Body of pancreas (tissue), 4 donors: ENCODE results near the gene MBP. TPM values are rescaled to one million over a fixed set of nuclear protein-coding genes. Genes with fewer than 3 reads are reported as not detected.

Experiments used
- ATAC-seq: fragments of 150-250 bp; one replicate; pipeline ENCODE4 v1.9.1; 2016
- DNase-seq, 4 donors: peaks; one replicate each; pipeline ENCODE4 v3.0.0-alpha.2; 2019
- H3K27ac ChIP-seq, 4 donors: fragments of 200-600 bp; sonication (generic); 1 replicate in 3 of 4; 2 replicates in 1 of 4; pipeline versions ENCODE4 v1.5.1 to v1.6.1; 2016 to 2019; ENCODE audit warnings: mild to moderate bottlenecking in 1 of 4, mixed read lengths in 1 of 4, moderate library complexity in 1 of 4
- H3K27me3 ChIP-seq, 2 donors: fragments of 200-600 bp; sonication (generic); one replicate each; pipeline ENCODE4 v1.6.0; 2016; ENCODE audit warnings: mild to moderate bottlenecking in 1 of 2
- H3K36me3 ChIP-seq, 2 donors: fragments of 200-600 bp; sonication (generic); replicated peaks in 1 of 2; 2 replicates each; pipeline ENCODE4 v1.5.1; 2016; ENCODE audit warnings: low read depth in 2 of 2; ENCODE audit not compliant: insufficient read depth in 1 of 2
- H3K4me1 ChIP-seq: fragments of 200-600 bp; sonication (generic); one replicate; pipeline ENCODE4 v1.6.0; 2016
- H3K4me3 ChIP-seq, 2 donors: fragments of 200-600 bp; sonication (generic); 1 replicate in 1 of 2; 2 replicates in 1 of 2; pipeline ENCODE4 v1.5.1; 2016 to 2019
- H3K9me3 ChIP-seq, 3 donors: fragments of 200-600 bp; sonication (generic); 1 replicate in 2 of 3; 2 replicates in 1 of 3; pipeline ENCODE4 v1.5.1; 2016
- POLR2A ChIP-seq, 3 donors: fragments of 450-650 bp; IDR thresholded peaks; one replicate each; pipeline ENCODE4 v1.6.1; 2016; ENCODE audit warnings: antibody characterized with exemption in 3 of 3, mild to moderate bottlenecking in 2 of 3
- WGBS, 2 donors: methylation state at CpG; one replicate each; pipeline ENCODE4 v1.1.5; 2017; 5-methylcytosine and 5-hydroxymethylcytosine counted together
- intact Hi-C: fragments of 100-400 bp; cut with DNase I; formaldehyde crosslinking; loops from one replicate; pipeline ENCODE4 v1.15.1; 2023
- total RNA-seq, 2 donors: library from RNA; depleted of rRNA; stranded (reverse); fragments of >200 nt; gene quantifications; one replicate each; pipeline ENCODE4 v1.1.0, GENCODE V29; 2016
- TF ChIP-seq, protein P1 (sequence below), 7 experiments: fragments of 450-650 bp in 4 of 7; fragments of 200-600 bp in 3 of 7; sonication (generic) in 3 of 7; IDR thresholded peaks; one replicate each; pipeline ENCODE4 v1.5.1; 2016 to 2019; ENCODE audit warnings: antibody characterized with exemption in 7 of 7

MBP gene
- total RNA-seq, 2 donors from 2014 or later = 17.4 to 24.4 TPM

DNA sequence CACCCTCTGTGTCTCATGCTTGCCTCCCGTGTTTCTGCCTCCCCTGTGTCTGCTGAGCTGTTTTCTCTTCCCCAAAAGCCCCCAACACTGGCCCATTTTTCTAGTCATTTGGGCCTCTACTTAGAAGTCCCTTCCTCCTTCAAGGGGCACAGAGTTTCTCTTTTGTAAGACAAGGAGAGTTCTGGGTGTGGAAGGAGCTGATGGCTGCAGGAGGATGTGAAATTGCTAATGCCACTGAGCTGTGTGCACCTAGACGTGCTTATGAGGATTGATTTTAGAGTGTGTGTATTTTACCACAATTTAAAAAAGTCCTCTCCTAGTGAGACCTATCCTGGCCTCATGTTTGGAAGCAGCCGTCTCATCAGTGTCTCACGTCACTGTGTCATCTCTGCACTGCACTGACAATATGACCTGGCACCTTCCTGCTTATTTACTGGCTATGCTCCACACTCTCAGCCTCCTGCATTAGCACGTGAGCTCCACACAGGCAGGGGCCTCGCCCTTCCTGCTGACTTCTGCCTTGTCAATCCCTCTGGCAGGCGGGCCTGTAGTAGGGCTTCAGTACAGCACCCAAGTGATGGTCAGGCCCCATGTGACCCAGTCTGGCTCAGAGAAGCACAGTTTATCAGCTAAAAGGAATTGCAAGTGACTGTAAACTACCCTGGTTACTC is 8.0 kb upstream of the MBP start:
- intact Hi-C loops = no loop called here
- 76 to 86% methylated on average over 7 of the region's 7 CpGs for WGBS, 2 donors
- Histone ChIP-seq H3K27ac (no peak overlapping the region), H3K36me3 (no peaks in the 10 kb centered on the region), H3K9me3 (no peaks in the 10 kb centered on the region), H3K4me3 (no peak overlapping the region), H3K4me1 (peaks cover 15% of the 10 kb centered on the region), H3K27me3 (no peaks in the 10 kb centered on the region)
- peak in 1 of 4 donors; percentile 30 for DNase-seq
- no peak for ATAC-seq
- TF ChIP-seq, protein P1, sequence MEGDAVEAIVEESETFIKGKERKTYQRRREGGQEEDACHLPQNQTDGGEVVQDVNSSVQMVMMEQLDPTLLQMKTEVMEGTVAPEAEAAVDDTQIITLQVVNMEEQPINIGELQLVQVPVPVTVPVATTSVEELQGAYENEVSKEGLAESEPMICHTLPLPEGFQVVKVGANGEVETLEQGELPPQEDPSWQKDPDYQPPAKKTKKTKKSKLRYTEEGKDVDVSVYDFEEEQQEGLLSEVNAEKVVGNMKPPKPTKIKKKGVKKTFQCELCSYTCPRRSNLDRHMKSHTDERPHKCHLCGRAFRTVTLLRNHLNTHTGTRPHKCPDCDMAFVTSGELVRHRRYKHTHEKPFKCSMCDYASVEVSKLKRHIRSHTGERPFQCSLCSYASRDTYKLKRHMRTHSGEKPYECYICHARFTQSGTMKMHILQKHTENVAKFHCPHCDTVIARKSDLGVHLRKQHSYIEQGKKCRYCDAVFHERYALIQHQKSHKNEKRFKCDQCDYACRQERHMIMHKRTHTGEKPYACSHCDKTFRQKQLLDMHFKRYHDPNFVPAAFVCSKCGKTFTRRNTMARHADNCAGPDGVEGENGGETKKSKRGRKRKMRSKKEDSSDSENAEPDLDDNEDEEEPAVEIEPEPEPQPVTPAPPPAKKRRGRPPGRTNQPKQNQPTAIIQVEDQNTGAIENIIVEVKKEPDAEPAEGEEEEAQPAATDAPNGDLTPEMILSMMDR (IDR thresholded peaks at IDR 0.05) = no peak
- no peak for TF ChIP-seq POLR2A (IDR thresholded peaks at IDR 0.05)

DNA sequence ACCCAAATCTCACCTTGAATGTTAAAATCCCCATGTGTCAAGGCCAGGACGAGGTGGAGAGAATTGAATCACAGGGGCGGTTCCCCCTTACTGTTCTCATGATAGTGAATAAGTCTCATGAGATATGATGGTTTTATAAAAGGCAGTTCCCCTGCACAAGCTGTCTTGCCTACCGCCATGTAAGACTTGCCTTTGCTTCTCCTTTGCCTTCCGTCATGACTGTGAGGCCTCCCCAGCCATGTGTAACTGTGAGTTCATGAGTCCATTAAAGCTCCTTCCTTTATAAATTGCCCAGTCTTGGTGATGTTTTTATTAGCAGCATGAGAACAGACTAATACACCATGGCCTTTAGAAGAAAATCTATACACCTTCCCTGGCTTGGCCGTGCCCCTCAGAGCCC is 7.4 kb upstream of the MBP start:
- Histone ChIP-seq H3K27me3 (no peaks in the 10 kb centered on the region), H3K9me3 (no peaks in the 10 kb centered on the region), H3K36me3 (no peaks in the 10 kb centered on the region), H3K4me3 (no peak overlapping the region), H3K4me1 (peaks cover 15% of the 10 kb centered on the region), H3K27ac (no peak overlapping the region)
- no peak for TF ChIP-seq POLR2A (IDR thresholded peaks at IDR 0.05)
- TF ChIP-seq, protein P1 (IDR thresholded peaks at IDR 0.05) = no peak
- ATAC-seq (no peak), DNase-seq (no peak)
- WGBS, 2 donors = 80 to 91% methylated on average over 5 of the region's 5 CpGs
- intact Hi-C loops = no loop called here

GRCh38 chr18:77139619-77140018 is 7.0 kb upstream of the MBP start:
- intact Hi-C loops = loop anchor here (10.0 kb wide), 1 partner anchor 65 kb away; no protein-coding TSS in a partner anchor
- no peak for DNase-seq

DNA sequence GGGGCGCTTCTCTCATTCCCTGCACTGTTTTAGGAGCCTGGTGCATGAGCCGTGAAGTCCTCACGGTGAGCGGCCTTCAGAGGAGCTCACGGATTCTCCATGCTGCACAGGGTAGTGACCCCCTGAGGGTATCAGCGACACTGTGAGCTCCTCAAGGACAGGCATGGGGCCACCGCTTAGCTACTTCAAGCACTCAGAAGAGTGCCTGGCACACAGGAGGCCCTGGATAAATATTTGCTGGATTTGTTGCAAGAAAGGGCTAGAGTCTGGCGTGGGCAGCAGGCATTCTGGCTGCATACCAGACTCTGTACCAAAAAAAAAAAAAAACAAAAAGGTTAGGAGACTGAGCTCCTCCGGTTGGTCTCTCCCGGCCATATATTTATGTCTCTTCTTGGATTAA is 5.7 kb upstream of the MBP start:
- peak; percentile 82 for ATAC-seq
- TF ChIP-seq, protein P1 (IDR thresholded peaks at IDR 0.05) = no peak
- TF ChIP-seq POLR2A (IDR thresholded peaks at IDR 0.05) = no peak
- H3K27ac ChIP-seq = peak overlapping the region in 2 of 4 donors; percentile 12 to 23
- H3K4me3 ChIP-seq = no peak overlapping the region
- DNase-seq = peak; percentile 56 to 75 (median 69)
- intact Hi-C loops = loop anchor here (10.0 kb wide), 1 partner anchor 63 kb away; no protein-coding TSS in a partner anchor
- no peaks in the 10 kb centered on the region for H3K27me3 ChIP-seq
- H3K4me1 ChIP-seq = peaks cover 21% of the 10 kb centered on the region
- no peaks in the 10 kb centered on the region for H3K36me3 ChIP-seq
- 24 to 31% methylated on average over 9 to 10 of the region's 10 CpGs for WGBS, 2 donors
- no peaks in the 10 kb centered on the region for H3K9me3 ChIP-seq

More at GRCh38 chr18:77139619-77140018, 7.0 kb upstream of the MBP start:
- TF ChIP-seq, protein P1 (IDR thresholded peaks at IDR 0.05) = no peak
- TF ChIP-seq POLR2A (IDR thresholded peaks at IDR 0.05) = no peak
- Histone ChIP-seq H3K4me1 (peaks cover 15% of the 10 kb centered on the region), H3K9me3 (no peaks in the 10 kb centered on the region), H3K36me3 (no peaks in the 10 kb centered on the region), H3K4me3 (no peak overlapping the region), H3K27me3 (no peaks in the 10 kb centered on the region), H3K27ac (no peak overlapping the region)
- ATAC-seq = no peak
- WGBS, 2 donors = 78 to 91% methylated on average over 5 of the region's 5 CpGs

DNA sequence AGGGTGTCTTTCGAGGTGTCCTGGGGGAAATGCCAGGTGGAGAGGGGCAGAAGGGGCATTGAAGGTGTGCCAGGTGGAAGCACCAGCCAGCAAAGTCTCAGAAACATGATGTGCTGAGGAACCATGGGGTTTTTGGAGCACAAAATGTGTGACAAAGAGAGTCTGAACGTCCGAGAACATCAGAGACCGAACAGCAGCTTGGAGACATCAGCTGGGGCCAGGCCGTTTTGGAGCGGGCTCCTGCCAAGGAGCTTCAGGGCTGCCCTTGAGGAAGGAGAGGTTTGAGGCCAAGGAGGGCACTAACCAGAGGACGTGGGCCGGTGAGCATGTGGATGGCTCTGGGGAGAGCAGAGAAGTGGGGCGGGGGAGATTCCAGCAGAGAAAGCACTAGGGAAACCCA is 5.3 kb upstream of the MBP start:
- DNase-seq = no peak
- TF ChIP-seq, protein P1 (IDR thresholded peaks at IDR 0.05) = no peak
- TF ChIP-seq POLR2A (IDR thresholded peaks at IDR 0.05) = no peak
- 46 to 68% methylated on average over 9 of the region's 9 CpGs for WGBS, 2 donors
- intact Hi-C loops = loop anchor here (10.0 kb wide), 1 partner anchor 63 kb away; no protein-coding TSS in a partner anchor
- H3K4me3 ChIP-seq = no peak overlapping the region
- H3K27ac ChIP-seq = peak overlapping the region in 2 of 4 donors; percentile 12 to 23
- ATAC-seq = no peak
- no peaks in the 10 kb centered on the region for H3K9me3 ChIP-seq
- H3K4me1 ChIP-seq = peaks cover 26% of the 10 kb centered on the region
- H3K36me3 ChIP-seq = no peaks in the 10 kb centered on the region
- H3K27me3 ChIP-seq = no peaks in the 10 kb centered on the region
